Stimulated activated CD4-positive, alpha-beta T cell treated with anti-CD3 and anti-CD28 coated beads, Interleukin-15, amount 100 ng/mL, for 24 hours (primary cell): ENCODE measurements around the gene HSD17B12.
"Not testable (repeated sequence)": the region's sequence is repeated elsewhere in the genome, so short reads cannot be mapped to it uniquely, and the experiment has no call there.

Source experiments
- DNase-seq: peaks from one replicate; pipeline ENCODE4 v3.0.0-alpha.2; 2020

Gene HSD17B12

GRCh38 chr11:43680521-43681400 is at the start of gene HSD17B12:
HSD17B12 (plus strand) TSS chr11:43680738; CDS start chr11:43680828, 90 bp downstream.
- peak; percentile 100 for DNase-seq

GRCh38 chr11:43631732-43632131 is 48.8 kb upstream of the HSD17B12 start:
- no peak for DNase-seq

GRCh38 chr11:43632181-43632580 is 48.4 kb upstream of the HSD17B12 start:
- no peak for DNase-seq

GRCh38 chr11:43638717-43639116 is 41.8 kb upstream of the HSD17B12 start:
- DNase-seq = no peak

GRCh38 chr11:43639224-43639623 is 41.3 kb upstream of the HSD17B12 start:
- no peak for DNase-seq

- no peak for DNase-seq
These were observed 40.6 kb upstream of the HSD17B12 start for GRCh38 chr11:43639920-43640319.

GRCh38 chr11:43643898-43644620 is 36.5 kb upstream of the HSD17B12 start:
- DNase-seq = peak; percentile 92

- peak; percentile 3 for DNase-seq
These were observed 35.8 kb upstream of the HSD17B12 start for GRCh38 chr11:43644621-43645299.

GRCh38 chr11:43646767-43647166 is 33.8 kb upstream of the HSD17B12 start:
- no peak for DNase-seq

GRCh38 chr11:43648888-43649287 is 31.6 kb upstream of the HSD17B12 start:
- DNase-seq = no peak

- no peak for DNase-seq
These were observed 31.0 kb upstream of the HSD17B12 start for GRCh38 chr11:43649501-43649900.

GRCh38 chr11:43649921-43650320 is 30.6 kb upstream of the HSD17B12 start:
- no peak for DNase-seq

GRCh38 chr11:43663018-43663417 is 17.5 kb upstream of the HSD17B12 start:
- DNase-seq = not testable (repeated sequence)

GRCh38 chr11:43664295-43664694 is 16.2 kb upstream of the HSD17B12 start:
- no peak for DNase-seq

- DNase-seq = not testable (repeated sequence)
These were observed 9.3 kb upstream of the HSD17B12 start for GRCh38 chr11:43671284-43671683.

GRCh38 chr11:43674560-43674959 is 6.0 kb upstream of the HSD17B12 start:
- no peak for DNase-seq

- no peak for DNase-seq
These were observed 3.6 kb upstream of the HSD17B12 start for GRCh38 chr11:43676933-43677332.

- no peak for DNase-seq
These were observed 934 bp downstream of the HSD17B12 start for GRCh38 chr11:43681401-43681942.

- not testable (repeated sequence) for DNase-seq
These were observed 1.5 kb downstream of the HSD17B12 start for GRCh38 chr11:43682081-43682480.

GRCh38 chr11:43685440-43685839 is 4.9 kb downstream of the HSD17B12 start:
- DNase-seq = no peak

GRCh38 chr11:43686207-43686606 is 5.7 kb downstream of the HSD17B12 start:
- DNase-seq = no peak

GRCh38 chr11:43687120-43687791 is 6.7 kb downstream of the HSD17B12 start:
- DNase-seq = no peak

- no peak for DNase-seq
These were observed 7.9 kb downstream of the HSD17B12 start for GRCh38 chr11:43688394-43688793.
